ENCODE results near the gene KSR1. TPM values are rescaled to one million over a fixed set of nuclear protein-coding genes. Genes with fewer than 3 reads are reported as not detected.
"Not testable (repeated sequence)": the region's sequence is repeated elsewhere in the genome, so short reads cannot be mapped to it uniquely, and the experiment has no call there.

Gene KSR1
- total and polyA plus RNA-seq, 2 of the 8 experiments (the other 6 are each of a cell fraction or from before 2014, with no cell fraction given) = 14.1 to 34.7 TPM

DNA sequence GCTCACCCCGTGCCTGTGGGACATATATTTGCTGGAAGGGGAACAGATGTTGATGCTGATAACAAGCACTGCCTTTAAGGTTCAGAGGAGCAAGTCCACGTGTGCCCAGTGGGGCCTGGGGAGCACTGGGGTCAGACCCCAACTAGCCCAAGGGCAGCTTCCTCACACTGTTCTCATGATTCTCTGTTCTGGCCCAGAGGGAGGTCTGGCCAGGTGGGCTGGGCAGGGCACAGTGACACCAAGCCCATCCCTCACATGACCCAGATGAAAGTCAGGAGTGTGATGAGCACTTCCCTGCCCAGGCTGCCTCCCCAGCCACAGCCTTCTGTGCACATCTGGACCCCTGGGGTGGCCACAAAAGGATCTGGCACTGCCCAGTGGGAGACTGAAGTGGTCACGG lies 29.8 kb upstream of the KSR1 start:
- H4K20me1 ChIP-seq (replicated peaks in 1 of 2; ENCODE audit: control insufficient read depth in 1 of 2, insufficient read depth in 2 of 2, low read length in 2 of 2); H3K79me2 ChIP-seq (ENCODE audit: control insufficient read depth in 1 of 2, insufficient read depth in 2 of 2, low read length in 2 of 2); H2BK15ac ChIP-seq (ENCODE audit: low read length); H3K27ac ChIP-seq (ENCODE audit: low read depth, low read length); H3K9me3 ChIP-seq (ENCODE audit: insufficient read depth in 2 of 2, low read depth in 1 of 2, low read length in 1 of 2); DNase-seq (ENCODE audit: low read depth in 1 of 2, low spot score in 2 of 2); H3K9ac ChIP-seq (replicated peaks in 1 of 4; ENCODE audit: extremely low read depth in 1 of 4, low read depth in 3 of 4, low read length in 3 of 4); H4K91ac ChIP-seq (replicated peaks; ENCODE audit: insufficient read length, low read length); H3K23ac ChIP-seq (ENCODE audit: insufficient read length); H2AK5ac ChIP-seq (ENCODE audit: low read depth, low read length); H3K4me3 ChIP-seq (ENCODE audit: extremely low read depth in 1 of 4, insufficient read depth in 2 of 4, low read depth in 3 of 4, low read length in 4 of 4); H3K56ac ChIP-seq (replicated peaks; ENCODE audit: insufficient read length, low read depth, low read length); H3K4ac ChIP-seq (replicated peaks; ENCODE audit: insufficient read length, low read depth, low read length); H2BK12ac ChIP-seq (ENCODE audit: low read depth, low read length); H2BK120ac ChIP-seq (replicated peaks; ENCODE audit: low read depth, low read length); H3K27me3 ChIP-seq (replicated peaks in 1 of 4; ENCODE audit: control insufficient read depth in 3 of 4, extremely low read depth in 1 of 4, insufficient read depth in 3 of 4, low read length in 3 of 4); H3K4me1 ChIP-seq (replicated peaks in 1 of 4; ENCODE audit: control insufficient read depth in 3 of 4, insufficient read depth in 4 of 4, low read length in 3 of 4); H2AFZ ChIP-seq (ENCODE audit: low read length); H4K5ac ChIP-seq (ENCODE audit: insufficient read length, low read depth, low read length); H3K79me1 ChIP-seq (ENCODE audit: low read depth, low read length); H2BK5ac ChIP-seq (ENCODE audit: low read depth, low read length); H4K8ac ChIP-seq (ENCODE audit: extremely low read depth, insufficient read depth, low read length); H3K36me3 ChIP-seq (ENCODE audit: control insufficient read depth in 2 of 4, insufficient read depth in 4 of 4, low read length in 3 of 4); POLR2A ChIA-PET (ENCODE audit: partially characterized antibody); CTCF ChIA-PET (ENCODE audit: partially characterized antibody); H3K4me2 ChIP-seq (ENCODE audit: insufficient read depth in 1 of 2, low read depth in 2 of 2, low read length in 2 of 2); H3K18ac ChIP-seq (ENCODE audit: extremely low read depth, low read length); FAIRE-seq; H2BK20ac ChIP-seq (ENCODE audit: low read length); H3K14ac ChIP-seq (ENCODE audit: insufficient read length); H3K23me2 ChIP-seq (ENCODE audit: low read depth, low read length): not testable (repeated sequence)
- 100% methylated on average over 2 of the region's 3 CpGs; no CpG with 5 or more reads in 1 of the 2 experiments for WGBS, 2 experiments (ENCODE audit: extremely low coverage in 1 of 2, insufficient coverage in 1 of 2, insufficient read length in 1 of 2, insufficient replicate concordance in 2 of 2, low coverage in 1 of 2, low lambda C conversion rate in 2 of 2, missing lambda C conversion rate in 1 of 2)

DNA sequence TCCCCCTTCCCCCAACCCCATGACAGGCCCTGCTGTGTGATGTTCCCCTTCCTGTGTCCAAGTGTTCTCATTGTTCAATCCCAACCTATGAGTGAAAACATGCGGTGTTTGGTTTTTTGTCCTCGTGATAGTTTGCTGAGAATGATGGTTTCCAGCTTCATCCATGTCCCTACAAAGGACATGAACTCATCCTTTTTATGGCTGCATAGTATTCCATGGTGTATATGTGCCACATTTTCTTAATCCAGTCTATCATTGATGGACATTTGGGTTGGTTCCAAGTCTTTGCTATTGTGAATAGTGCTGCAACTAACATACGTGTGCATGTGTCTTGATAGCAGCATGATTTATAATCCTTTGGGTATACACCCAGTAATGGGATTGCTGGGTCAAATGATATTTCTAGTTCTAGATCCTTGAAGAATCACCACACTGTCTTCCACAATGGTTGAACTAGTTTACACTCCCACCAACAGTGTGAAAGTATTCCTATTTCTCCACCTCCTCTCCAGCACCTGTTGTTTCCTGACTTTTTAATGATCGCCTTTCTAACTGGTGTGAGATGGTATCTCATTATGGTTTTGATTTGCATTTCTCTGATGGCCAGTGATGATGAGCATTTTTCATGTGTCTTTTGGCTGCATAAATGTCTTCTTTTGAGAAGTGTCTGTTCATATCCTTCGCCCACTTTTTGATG lies 28.9 kb upstream of the KSR1 start:
- H2BK120ac ChIP-seq (replicated peaks; ENCODE audit: low read depth, low read length); H2BK12ac ChIP-seq (ENCODE audit: low read depth, low read length); H3K4me1 ChIP-seq (replicated peaks in 1 of 4; ENCODE audit: control insufficient read depth in 3 of 4, insufficient read depth in 4 of 4, low read length in 3 of 4); H4K20me1 ChIP-seq (replicated peaks in 1 of 2; ENCODE audit: control insufficient read depth in 1 of 2, insufficient read depth in 2 of 2, low read length in 2 of 2); H3K4me2 ChIP-seq (ENCODE audit: insufficient read depth in 1 of 2, low read depth in 2 of 2, low read length in 2 of 2); H2AFZ ChIP-seq (ENCODE audit: low read length); H2BK5ac ChIP-seq (ENCODE audit: low read depth, low read length); H3K79me2 ChIP-seq (ENCODE audit: control insufficient read depth in 1 of 2, insufficient read depth in 2 of 2, low read length in 2 of 2); H4K91ac ChIP-seq (replicated peaks; ENCODE audit: insufficient read length, low read length); H3K9ac ChIP-seq (replicated peaks in 1 of 4; ENCODE audit: extremely low read depth in 1 of 4, low read depth in 3 of 4, low read length in 3 of 4); CTCF ChIA-PET (ENCODE audit: partially characterized antibody); H2BK15ac ChIP-seq (ENCODE audit: low read length); H3K9me3 ChIP-seq (ENCODE audit: insufficient read depth in 2 of 2, low read depth in 1 of 2, low read length in 1 of 2); FAIRE-seq; H3K27ac ChIP-seq (ENCODE audit: low read depth, low read length); H3K4me3 ChIP-seq (ENCODE audit: extremely low read depth in 1 of 4, insufficient read depth in 2 of 4, low read depth in 3 of 4, low read length in 4 of 4); H3K56ac ChIP-seq (replicated peaks; ENCODE audit: insufficient read length, low read depth, low read length); H3K14ac ChIP-seq (ENCODE audit: insufficient read length); H3K18ac ChIP-seq (ENCODE audit: extremely low read depth, low read length); H3K4ac ChIP-seq (replicated peaks; ENCODE audit: insufficient read length, low read depth, low read length); DNase-seq (ENCODE audit: low read depth in 1 of 2, low spot score in 2 of 2); H3K27me3 ChIP-seq (replicated peaks in 1 of 4; ENCODE audit: control insufficient read depth in 3 of 4, extremely low read depth in 1 of 4, insufficient read depth in 3 of 4, low read length in 3 of 4); H2AK5ac ChIP-seq (ENCODE audit: low read depth, low read length); H3K23ac ChIP-seq (ENCODE audit: insufficient read length); H3K79me1 ChIP-seq (ENCODE audit: low read depth, low read length); H3K36me3 ChIP-seq (ENCODE audit: control insufficient read depth in 2 of 4, insufficient read depth in 4 of 4, low read length in 3 of 4); H4K8ac ChIP-seq (ENCODE audit: extremely low read depth, insufficient read depth, low read length); H3K23me2 ChIP-seq (ENCODE audit: low read depth, low read length); POLR2A ChIA-PET (ENCODE audit: partially characterized antibody); H4K5ac ChIP-seq (ENCODE audit: insufficient read length, low read depth, low read length); H2BK20ac ChIP-seq (ENCODE audit: low read length): not testable (repeated sequence)
- WGBS, 2 experiments (ENCODE audit: extremely low coverage in 1 of 2, insufficient coverage in 1 of 2, insufficient read length in 1 of 2, insufficient replicate concordance in 2 of 2, low coverage in 1 of 2, low lambda C conversion rate in 2 of 2, missing lambda C conversion rate in 1 of 2) = 82% methylated on average over 5 of the region's 5 CpGs; no CpG with 5 or more reads in 1 of the 2 experiments

All from H1 (cell line).